Activated naive CD4-positive, alpha-beta T cell (primary cell): ENCODE data around the gene ANXA8.

Source experiments
- DNase-seq, 4 experiments: peaks; one replicate each; lab custom pipeline; 2025; lab: John Stamatoyannopoulos, UW

ANXA8 gene

GRCh38 chr10:47447209-47447608 is 36.7 kb downstream of the ANXA8 start:
- DNase-seq: no peak

- no peak for DNase-seq
Observed at GRCh38 chr10:47445720-47446119, 38.2 kb downstream of the ANXA8 start.

DNA sequence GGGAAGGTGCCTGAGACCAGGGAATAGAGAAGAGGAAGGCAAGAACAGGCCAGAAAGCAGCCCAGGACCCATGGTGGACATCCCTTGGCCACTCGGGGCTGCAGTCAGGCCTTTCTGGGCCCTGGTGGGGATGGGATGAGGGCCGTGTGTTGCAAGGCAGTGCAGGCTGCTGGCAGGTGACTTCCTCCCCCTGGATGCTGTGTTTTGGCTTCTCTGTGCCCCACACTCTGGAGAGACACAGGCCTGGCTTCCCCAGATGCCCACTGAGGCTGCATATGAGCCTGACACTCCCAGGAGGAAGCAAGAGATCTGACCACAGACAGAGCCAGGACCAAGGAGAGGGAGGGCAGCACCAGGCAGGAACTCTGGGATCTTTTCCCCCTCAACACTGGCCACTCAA is 39.9 kb downstream of the ANXA8 start:
- DNase-seq: no peak

DNA sequence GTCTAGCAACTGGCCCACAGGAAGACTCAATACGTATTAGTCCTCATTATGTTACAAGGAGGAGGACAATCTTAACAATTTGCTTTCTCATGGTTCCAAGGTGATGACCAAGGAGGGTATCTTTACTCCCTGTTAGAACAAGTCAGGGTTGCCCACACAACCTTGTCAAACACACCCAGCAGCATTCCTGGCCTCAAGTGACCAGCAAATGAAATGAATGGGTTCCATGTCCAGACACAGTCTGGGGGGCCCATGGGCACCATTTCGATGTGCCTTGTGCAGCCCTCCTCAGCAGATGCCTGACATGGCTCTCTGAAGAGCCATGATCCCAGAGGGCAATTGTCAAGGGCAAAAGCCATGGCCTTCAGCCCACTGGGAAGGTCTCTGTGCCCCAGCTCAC is 40.8 kb downstream of the ANXA8 start:
- DNase-seq: no peak

- no peak for DNase-seq
Observed at GRCh38 chr10:47442351-47442750, 41.6 kb downstream of the ANXA8 start.

DNA sequence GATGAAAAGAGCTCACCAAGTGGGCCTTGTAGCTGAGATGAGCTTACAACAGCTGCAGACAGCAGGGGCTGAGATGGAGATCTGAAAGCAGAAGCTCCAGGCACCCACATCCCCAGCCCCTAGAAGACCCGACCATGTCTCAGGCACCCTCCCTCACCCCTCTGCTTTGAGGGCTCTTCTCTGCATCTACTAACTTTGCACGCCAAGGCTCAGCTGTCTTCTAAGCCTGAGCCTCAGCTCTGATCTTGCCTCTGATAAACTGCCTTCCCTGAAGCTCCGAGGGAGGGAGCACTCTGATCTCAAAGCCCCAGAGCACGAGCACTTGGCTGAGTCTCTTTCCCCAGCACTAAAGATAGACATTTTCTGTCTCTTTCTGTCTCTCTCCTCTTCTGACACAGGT is 42.0 kb downstream of the ANXA8 start:
- no peak for DNase-seq

DNA sequence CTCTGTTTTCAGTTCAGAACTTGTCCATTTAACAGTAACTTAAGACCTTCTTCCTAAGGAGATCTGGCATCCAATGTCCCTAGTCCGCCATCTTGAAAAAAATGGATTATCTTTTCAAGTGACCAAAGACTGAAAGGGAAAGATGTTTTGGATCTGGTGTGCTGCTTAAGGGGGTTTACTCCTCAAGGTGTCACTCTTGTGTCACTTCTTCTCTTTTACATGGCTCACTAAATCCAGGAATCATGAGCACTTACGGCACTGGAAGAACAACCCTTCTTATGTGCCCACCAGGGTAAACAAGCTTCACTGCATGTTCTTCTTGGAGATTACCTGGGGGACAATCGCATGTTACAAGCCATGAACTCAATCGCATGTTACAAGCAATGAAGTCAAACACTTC is 43.7 kb downstream of the ANXA8 start:
- no peak for DNase-seq

DNA sequence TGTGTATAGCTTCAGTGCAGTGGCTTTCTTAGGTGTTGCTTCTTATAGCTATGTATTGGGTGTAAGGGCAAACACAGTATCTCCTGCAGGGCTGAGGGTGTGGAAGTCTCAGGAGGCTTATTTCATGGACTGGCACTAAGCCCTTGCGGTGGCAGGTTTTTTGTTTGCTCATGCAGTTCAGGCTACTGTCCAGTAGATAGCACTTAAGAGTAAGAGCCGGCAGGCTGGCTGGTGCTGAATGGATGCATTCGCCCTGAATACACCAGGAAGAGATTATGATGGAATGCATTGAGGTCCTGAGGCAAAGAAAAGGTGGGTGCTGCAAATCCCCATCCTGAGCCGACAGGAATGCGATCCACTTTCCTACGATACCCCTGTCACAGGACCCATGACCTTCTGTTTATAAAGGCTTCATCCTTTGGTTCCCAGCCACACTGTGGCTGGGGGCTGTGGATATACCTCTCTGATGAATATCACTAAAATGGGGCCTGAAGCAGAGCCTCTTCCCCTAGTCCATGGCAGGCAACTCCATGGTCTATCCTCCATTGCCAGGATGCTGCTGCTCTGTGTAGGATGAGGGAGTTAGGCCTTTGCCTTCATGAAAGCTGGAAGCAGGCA is 44.9 kb downstream of the ANXA8 start:
- DNase-seq: no peak

- DNase-seq: no peak
Observed at GRCh38 chr10:47435081-47435480, 48.8 kb downstream of the ANXA8 start.

- no peak for DNase-seq
Observed at GRCh38 chr10:47425813-47426419, 58.0 kb downstream of the ANXA8 start.

DNA sequence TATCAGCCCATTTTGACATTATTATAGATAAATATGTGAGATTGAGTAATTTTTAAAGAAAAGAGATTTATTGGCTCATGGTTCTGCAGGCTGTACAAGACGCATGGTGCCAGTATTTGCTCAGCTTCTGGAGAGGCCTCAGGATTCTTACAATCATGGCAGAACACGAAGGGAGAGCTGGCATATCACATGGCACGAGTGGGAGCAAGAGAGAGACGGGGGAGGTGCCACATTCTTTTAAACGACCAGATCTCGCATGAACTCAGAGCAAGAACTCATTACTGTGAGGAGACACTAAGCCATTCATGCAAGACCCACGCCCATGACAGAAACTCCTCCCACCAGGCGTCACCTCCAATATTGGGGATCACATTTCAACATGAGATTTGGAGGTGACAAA is 59.7 kb downstream of the ANXA8 start:
- DNase-seq: no peak

- DNase-seq: no peak
Observed at GRCh38 chr10:47423476-47423875, 60.4 kb downstream of the ANXA8 start.

DNA sequence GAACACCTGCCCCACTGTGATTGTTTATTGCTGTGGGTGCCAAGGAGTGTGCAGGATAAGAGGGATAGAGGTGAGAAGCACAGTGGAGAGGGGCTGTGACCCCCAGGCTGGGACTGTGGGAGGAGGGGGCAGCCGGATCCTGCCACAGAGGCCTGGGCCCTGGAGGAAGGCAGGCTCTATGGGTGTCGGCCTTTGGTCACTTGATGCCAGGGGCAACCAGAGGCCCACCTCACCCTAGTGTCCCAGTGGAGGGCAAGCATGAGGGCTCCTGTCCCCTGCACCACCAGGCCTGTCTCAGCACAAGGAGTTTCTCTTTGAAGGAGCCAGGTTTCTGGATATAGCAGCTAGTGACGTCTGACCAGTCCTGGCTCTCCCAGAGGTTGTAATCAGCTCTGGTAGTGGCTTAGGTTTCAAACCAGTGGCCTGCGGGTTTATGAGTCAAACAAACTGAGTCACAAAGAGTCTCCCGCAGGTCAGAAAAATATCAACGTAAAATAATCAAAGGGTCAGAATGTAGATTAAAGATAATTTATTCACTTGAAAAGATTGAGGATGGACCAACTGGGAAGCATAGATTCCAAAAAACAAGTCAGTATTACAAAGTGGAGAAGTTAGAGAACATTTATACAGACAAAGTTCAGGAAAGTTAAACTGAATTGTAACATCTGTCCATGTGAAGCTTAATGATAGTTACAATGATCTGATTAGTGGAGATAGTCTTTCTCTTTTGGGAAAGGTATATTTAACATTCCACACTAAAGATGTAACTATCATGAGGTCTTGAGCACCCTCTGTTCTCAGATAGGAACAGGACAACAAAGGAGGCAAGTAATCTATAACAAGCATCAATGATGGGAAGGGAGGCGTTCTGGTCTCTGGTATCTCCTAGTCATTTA is 62.6 kb downstream of the ANXA8 start:
- DNase-seq: no peak

- DNase-seq: no peak
Observed at GRCh38 chr10:47420305-47421056, 63.4 kb downstream of the ANXA8 start.

DNA sequence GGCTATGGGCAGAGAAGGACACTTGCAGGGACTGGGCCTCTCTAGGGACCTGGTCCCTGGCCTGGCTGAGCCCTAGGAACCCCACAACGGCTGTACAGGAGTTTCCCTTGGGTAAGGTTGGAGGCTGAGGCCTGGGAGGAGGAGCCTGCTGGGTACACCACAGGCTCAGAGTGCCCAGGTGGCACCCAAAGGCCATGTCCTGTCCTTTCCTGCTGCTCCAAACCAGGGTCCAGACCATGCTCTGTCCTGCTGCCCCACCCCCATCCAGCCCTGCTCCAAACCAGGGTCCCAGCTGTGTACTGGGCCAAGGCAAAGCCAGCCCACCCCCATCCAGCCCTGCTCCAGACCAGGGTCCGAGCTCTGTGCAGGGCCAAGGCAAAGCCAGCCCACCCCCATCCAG is 64.5 kb downstream of the ANXA8 start:
- DNase-seq: no peak

DNA sequence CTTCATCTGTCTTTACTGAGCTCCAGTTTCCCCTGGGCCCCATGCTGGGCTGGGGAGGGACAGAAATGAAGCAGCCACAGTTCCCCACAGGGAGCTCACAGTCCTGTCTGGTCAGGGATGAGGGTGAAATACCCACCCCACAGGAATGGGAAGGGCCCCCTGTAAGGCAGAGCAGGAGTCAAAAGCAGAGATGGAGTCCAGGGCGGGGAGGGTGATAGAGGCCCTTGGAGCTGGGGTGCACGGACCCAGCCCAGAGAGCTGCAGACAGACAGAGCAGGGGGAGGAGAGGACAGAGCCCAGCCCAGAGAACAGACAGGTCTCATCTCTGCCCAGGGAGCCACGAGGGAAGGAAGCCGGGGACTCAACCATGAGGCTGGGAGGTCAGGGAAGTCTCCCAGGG is 64.9 kb downstream of the ANXA8 start:
- DNase-seq: no peak

GRCh38 chr10:47418321-47418720 is 65.6 kb downstream of the ANXA8 start:
- DNase-seq: no peak
